Stimulated activated CD8-positive, alpha-beta memory T cell treated with anti-CD3 and anti-CD28 coated beads, Interleukin-7, amount 100 ng/mL, for 4 hours (primary cell): ENCODE measurements around the gene BTG2.

ENCODE experiments used
- DNase-seq, 2 donors: peaks; one replicate each; pipeline ENCODE4 v3.0.0-alpha.2; 2020; ENCODE audit warnings: low read depth in 2 of 2

Gene BTG2

GRCh38 chr1:203340112-203340790 is 34.9 kb downstream of the BTG2 start:
- DNase-seq, result peak in 1 of 2 donors; percentile 26

GRCh38 chr1:203342192-203342940 is 37.0 kb downstream of the BTG2 start:
- DNase-seq, result peak in 1 of 2 donors; percentile 10

- DNase-seq, result no peak
These were observed 38.8 kb downstream of the BTG2 start for GRCh38 chr1:203343956-203344754.

GRCh38 chr1:203346060-203346768 is 40.9 kb downstream of the BTG2 start:
- no peak for DNase-seq

- no peak for DNase-seq
These were observed 41.4 kb downstream of the BTG2 start for GRCh38 chr1:203346769-203347102.

- DNase-seq, result no peak
These were observed 43.8 kb downstream of the BTG2 start for GRCh38 chr1:203349166-203349565.

GRCh38 chr1:203349773-203350524 is 44.6 kb downstream of the BTG2 start:
- DNase-seq, result no peak

GRCh38 chr1:203351037-203351625 is 45.8 kb downstream of the BTG2 start, which contains the start of gene FMOD:
FMOD (minus strand) TSS chr1:203351122; CDS start chr1:203348270, 2,852 bp downstream.
- no peak for DNase-seq

GRCh38 chr1:203353486-203353885 is 48.2 kb downstream of the BTG2 start:
- no peak for DNase-seq

GRCh38 chr1:203354246-203354645 is 48.9 kb downstream of the BTG2 start:
- DNase-seq, result no peak

- DNase-seq, result no peak
These were observed 53.8 kb downstream of the BTG2 start for GRCh38 chr1:203359010-203359571.
